Esophagus muscularis mucosa (tissue), 4 donors: Measurements from ENCODE around the gene STK33. TPM values are rescaled to one million over a fixed set of nuclear protein-coding genes. Genes with fewer than 3 reads are reported as not detected.

ENCODE experiments used
- DNase-seq: peaks from one replicate; pipeline ENCODE4 v3.0.0-alpha.2; 2017; ENCODE audit errors: extremely low spot score
- H3K27ac ChIP-seq, 4 donors: fragments of 200-600 bp; sonication (generic); replicated peaks in 1 of 4; 1 replicate in 3 of 4; 2 replicates in 1 of 4; pipeline ENCODE4 v1.5.1; 2016 to 2019; ENCODE audit warnings: mild to moderate bottlenecking in 1 of 4
- H3K27me3 ChIP-seq, 4 donors: fragments of 200-600 bp; sonication (generic); one replicate each; pipeline versions ENCODE4 v1.5.1 to v1.6.0; 2016 to 2019
- H3K36me3 ChIP-seq, 4 donors: fragments of 200-600 bp; sonication (generic); one replicate each; pipeline ENCODE4 v1.5.1; 2016 to 2019
- H3K4me1 ChIP-seq, 4 donors: fragments of 200-600 bp; sonication (generic); one replicate each; pipeline ENCODE4 v1.5.1; 2016 to 2019
- H3K4me3 ChIP-seq, 4 donors: fragments of 200-600 bp; sonication (generic); 1 replicate in 2 of 4; 2 replicates in 2 of 4; pipeline ENCODE4 v1.5.1; 2016 to 2019; ENCODE audit warnings: mild to moderate bottlenecking in 4 of 4, moderate library complexity in 1 of 4
- H3K9me3 ChIP-seq, 4 donors: fragments of 200-600 bp; sonication (generic); 1 replicate in 3 of 4; 2 replicates in 1 of 4; pipeline ENCODE4 v1.5.1; 2016 to 2019
- CTCF ChIP-seq, 3 experiments: fragments of 200-600 bp in 2 of 3; fragments of 450-650 bp in 1 of 3; sonication (generic) in 2 of 3; IDR thresholded peaks; one replicate each; pipeline ENCODE4 v1.5.1; 2017 to 2019; ENCODE audit warnings: antibody characterized with exemption in 3 of 3, mild to moderate bottlenecking in 2 of 3, moderate library complexity in 1 of 3
- EP300 ChIP-seq: sonication (generic); formaldehyde crosslinking; IDR thresholded peaks from one replicate; pipeline ENCODE4 v1.6.1; 2017; ENCODE audit warnings: antibody characterized with exemption
- POLR2A ChIP-seq: fragments of 450-650 bp; IDR thresholded peaks from one replicate; pipeline ENCODE4 v1.6.1; 2017; ENCODE audit warnings: antibody characterized with exemption, moderate library complexity, mild to moderate bottlenecking, low read depth
- POLR2AphosphoS5 ChIP-seq, 2 donors: sonication (generic); formaldehyde crosslinking; IDR thresholded peaks; one replicate each; pipeline ENCODE4 v1.6.1; 2017; ENCODE audit warnings: antibody characterized with exemption in 2 of 2
- WGBS: methylation state at CpG from one replicate; pipeline ENCODE4 v1.1.5; 2018; 5-methylcytosine and 5-hydroxymethylcytosine counted together
- intact Hi-C: fragments of 100-400 bp; cut with DNase I; formaldehyde crosslinking; loops from one replicate; pipeline ENCODE4 v1.15.1; 2023
- total RNA-seq, 4 donors: library from RNA; depleted of rRNA; stranded (reverse); fragments of >200 nt; gene quantifications; one replicate each; pipeline versions ENCODE4 v1.1.0 to v1.2.1, GENCODE V29; 2016

The STK33 gene
- total RNA-seq, 4 donors from 2014 or later, result 12.7 to 29.1 (median 19.8) TPM

- WGBS, result 84% methylated on average over 10 of the region's 11 CpGs
- TF ChIP-seq POLR2A (no peak), POLR2AphosphoS5 (IDR thresholded peaks at IDR 0.05) (no peak), CTCF (IDR thresholded peaks at IDR 0.05) (no peak), EP300 (no peak)
- Histone ChIP-seq H3K27me3 (no peaks in the 10 kb centered on the region), H3K27ac (no peak overlapping the region), H3K9me3 (no peaks in the 10 kb centered on the region), H3K4me1 (no peaks in the 10 kb centered on the region), H3K4me3 (no peak overlapping the region), H3K36me3 (no peaks in the 10 kb centered on the region)
- intact Hi-C loops, result no loop called here
- DNase-seq, result no peak
Observed at GRCh38 chr11:8365216-8365941, 228.6 kb downstream of the STK33 start.

DNA sequence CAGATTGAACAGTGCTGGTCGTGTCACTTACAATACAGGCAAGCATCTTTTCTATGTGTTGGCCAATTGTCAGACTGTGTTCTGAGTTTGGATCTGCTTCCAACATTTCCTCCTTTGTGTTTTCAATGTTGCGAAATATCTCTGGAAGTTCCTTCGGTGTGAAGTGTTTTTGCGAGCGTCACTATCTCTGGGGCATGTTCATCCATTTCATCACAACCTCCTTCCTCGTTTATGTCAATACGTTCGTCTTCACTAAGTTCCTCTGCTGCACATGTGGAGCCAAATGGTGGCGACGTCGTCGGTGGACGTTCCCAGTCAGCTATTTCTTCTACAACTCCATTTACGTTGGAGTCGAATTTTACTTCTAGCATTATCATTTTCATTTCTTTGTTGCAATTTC lies 230.1 kb downstream of the STK33 start:
- intact Hi-C loops, result no loop called here
- WGBS, result 71% methylated on average over 15 of the region's 15 CpGs

DNA sequence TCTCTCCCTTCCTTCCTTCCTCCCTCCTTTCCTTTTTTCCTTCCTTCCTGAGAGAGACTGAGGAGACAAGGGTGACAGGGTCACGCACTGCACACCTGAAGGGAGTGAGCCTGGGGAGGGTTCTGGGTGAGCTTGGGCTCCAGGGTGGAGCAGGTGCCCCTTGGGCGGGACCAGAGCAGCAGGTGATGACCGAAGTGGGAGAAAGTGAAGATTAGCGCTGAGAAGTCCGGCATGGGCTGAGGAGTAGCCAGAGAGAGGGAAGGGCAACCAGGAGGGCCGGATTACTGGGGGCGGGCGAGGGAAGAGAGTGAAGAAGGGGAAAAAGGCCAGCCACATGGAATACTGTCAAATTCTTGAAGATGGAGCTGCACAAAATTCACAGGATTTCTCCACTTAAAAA lies 231.1 kb downstream of the STK33 start:
- H3K27ac ChIP-seq, result no peak overlapping the region
- no peak for DNase-seq
- WGBS, result 82% methylated on average over 8 of the region's 8 CpGs
- H3K27me3 ChIP-seq, result no peaks in the 10 kb centered on the region
- no peak for TF ChIP-seq CTCF (IDR thresholded peaks at IDR 0.05)
- no peak for TF ChIP-seq POLR2AphosphoS5 (IDR thresholded peaks at IDR 0.05)
- TF ChIP-seq POLR2A, result no peak
- TF ChIP-seq EP300, result no peak
- no peaks in the 10 kb centered on the region for H3K9me3 ChIP-seq
- intact Hi-C loops, result no loop called here
- H3K4me3 ChIP-seq, result no peak overlapping the region
- no peaks in the 10 kb centered on the region for H3K36me3 ChIP-seq
- H3K4me1 ChIP-seq, result peaks cover 0 to under 1% (median 0%) of the 10 kb centered on the region in 4 donors

More for the DNA sequence above, 230.1 kb downstream of the STK33 start:
- Histone ChIP-seq H3K27ac (no peak overlapping the region), H3K4me1 (no peaks in the 10 kb centered on the region), H3K4me3 (no peak overlapping the region), H3K27me3 (no peaks in the 10 kb centered on the region), H3K9me3 (no peaks in the 10 kb centered on the region), H3K36me3 (no peaks in the 10 kb centered on the region)
- TF ChIP-seq POLR2A, result no peak
- TF ChIP-seq EP300, result no peak
- no peak for TF ChIP-seq CTCF (IDR thresholded peaks at IDR 0.05)
- TF ChIP-seq POLR2AphosphoS5 (IDR thresholded peaks at IDR 0.05), result no peak
- DNase-seq, result no peak

- Histone ChIP-seq H3K36me3 (no peaks in the 10 kb centered on the region), H3K27me3 (no peaks in the 10 kb centered on the region), H3K27ac (no peak overlapping the region), H3K4me1 (peaks cover 0 to 5% (median 3%) of the 10 kb centered on the region in 4 donors), H3K9me3 (no peaks in the 10 kb centered on the region), H3K4me3 (no peak overlapping the region)
- intact Hi-C loops, result no loop called here
- TF ChIP-seq POLR2A (no peak), POLR2AphosphoS5 (IDR thresholded peaks at IDR 0.05) (no peak), CTCF (IDR thresholded peaks at IDR 0.05) (no peak), EP300 (no peak)
- DNase-seq, result no peak
- WGBS, result 77% methylated on average over 4 of the region's 4 CpGs
Observed at GRCh38 chr11:8362491-8362890, 231.5 kb downstream of the STK33 start.
